PC-9 (cell line): ENCODE results near the gene RND3.

Experiments used
- CTCF ChIP-seq: fragments of 200-600 bp; sonication (generic); conservative IDR thresholded peaks from 2 replicates; pipeline ENCODE4 v1.6.1; 2017; ENCODE audit warnings: mixed run types, antibody characterized with exemption, mild to moderate bottlenecking, moderate library complexity
- EZH2 ChIP-seq: fragments of 200-600 bp; sonication (generic); IDR thresholded peaks from 2 replicates; pipeline ENCODE4 v1.8.0; 2017; ENCODE audit warnings: antibody characterized with exemption, low read depth

- no peak for TF ChIP-seq CTCF
- no peak for TF ChIP-seq EZH2
These were observed 13.7 kb downstream of the RND3 start for GRCh38 chr2:150473767-150474166.
